Measurements from ENCODE around the gene C6orf120.

C6orf120 gene

DNA sequence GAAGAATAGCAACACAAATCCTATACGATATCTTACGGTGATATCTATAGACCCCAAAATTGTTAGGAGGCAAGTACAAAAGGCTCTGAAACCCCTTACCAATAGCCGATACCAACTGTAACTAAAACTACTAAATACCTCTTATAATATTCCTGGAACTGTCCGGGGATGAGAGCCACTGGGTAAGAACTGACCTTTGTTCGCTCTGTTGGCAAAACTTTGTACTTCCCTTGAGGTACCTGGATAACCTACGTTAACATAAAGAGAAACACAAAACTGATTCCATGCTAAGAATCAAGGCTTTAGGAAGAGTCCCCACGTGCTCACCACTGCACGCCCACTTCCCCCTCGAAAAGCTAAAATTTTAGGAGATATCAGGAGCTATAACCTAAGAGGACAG lies 12.7 kb downstream of the C6orf120 start:
- no peak for DNase-seq
- H3K27me3 ChIP-seq: no peaks in the 10 kb centered on the region
- peaks cover 3% of the 10 kb centered on the region; the same call in 1 of the 2 replicates for H3K4me1 ChIP-seq
- TF ChIP-seq CTCF (IDR thresholded peaks at IDR 0.05; ENCODE audit: low read depth, low read length): no peak
- peaks cover 49% of the 10 kb centered on the region for H3K36me3 ChIP-seq
- no peaks in the 10 kb centered on the region for H3K9me3 ChIP-seq
- no peak overlapping the region for H3K4me3 ChIP-seq (ENCODE audit: low read depth, low read length)

GRCh38 chr6:169719117-169719516 lies 17.2 kb downstream of the C6orf120 start:
- Histone ChIP-seq H3K36me3 (peaks cover 35% of the 10 kb centered on the region), H3K4me3 (ENCODE audit: low read depth, low read length) (no peak overlapping the region), H3K27me3 (no peaks in the 10 kb centered on the region), H3K4me1 (peaks cover 8% of the 10 kb centered on the region; the same call in 1 of the 2 replicates), H3K9me3 (no peaks in the 10 kb centered on the region)
- DNase-seq: no peak
- TF ChIP-seq CTCF (IDR thresholded peaks at IDR 0.05; ENCODE audit: low read depth, low read length): no peak

DNA sequence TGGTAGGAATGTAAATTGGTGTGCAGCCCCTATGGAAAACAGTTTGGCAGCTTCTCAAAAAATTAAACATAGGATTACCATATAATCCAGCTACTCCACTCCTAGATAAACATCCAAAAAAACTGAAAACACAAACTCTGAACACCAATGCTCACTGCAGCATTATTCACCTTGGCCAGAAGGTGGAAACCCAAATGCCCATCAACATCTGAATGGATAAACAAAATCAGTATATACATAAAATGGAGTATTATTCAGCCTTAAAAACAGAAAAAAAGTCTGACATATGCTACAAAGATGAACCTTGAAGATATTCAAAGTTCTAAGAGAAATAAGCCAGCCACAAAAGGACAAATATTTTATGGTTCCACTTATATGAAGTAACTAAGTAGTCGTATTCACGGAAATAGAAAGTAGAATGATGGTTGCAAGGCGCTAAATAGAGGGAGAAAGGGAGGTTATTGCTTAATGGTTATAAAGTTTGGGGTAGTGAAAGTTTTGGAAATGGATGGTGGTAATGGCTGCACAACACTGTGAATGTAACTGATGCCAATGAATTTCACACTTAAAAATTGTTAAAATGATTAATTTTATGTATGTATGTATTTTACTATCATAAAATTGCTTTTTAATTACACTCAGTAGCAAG lies 18.4 kb downstream of the C6orf120 start:
- Histone ChIP-seq H3K4me1 (peaks cover 8% of the 10 kb centered on the region; the same call in 1 of the 2 replicates), H3K36me3 (peaks cover 23% of the 10 kb centered on the region), H3K27me3 (no peaks in the 10 kb centered on the region), H3K4me3 (ENCODE audit: low read depth, low read length) (no peak overlapping the region), H3K9me3 (no peaks in the 10 kb centered on the region)
- TF ChIP-seq CTCF (IDR thresholded peaks at IDR 0.05; ENCODE audit: low read depth, low read length): peak; percentile 28
- DNase-seq: no peak

DNA sequence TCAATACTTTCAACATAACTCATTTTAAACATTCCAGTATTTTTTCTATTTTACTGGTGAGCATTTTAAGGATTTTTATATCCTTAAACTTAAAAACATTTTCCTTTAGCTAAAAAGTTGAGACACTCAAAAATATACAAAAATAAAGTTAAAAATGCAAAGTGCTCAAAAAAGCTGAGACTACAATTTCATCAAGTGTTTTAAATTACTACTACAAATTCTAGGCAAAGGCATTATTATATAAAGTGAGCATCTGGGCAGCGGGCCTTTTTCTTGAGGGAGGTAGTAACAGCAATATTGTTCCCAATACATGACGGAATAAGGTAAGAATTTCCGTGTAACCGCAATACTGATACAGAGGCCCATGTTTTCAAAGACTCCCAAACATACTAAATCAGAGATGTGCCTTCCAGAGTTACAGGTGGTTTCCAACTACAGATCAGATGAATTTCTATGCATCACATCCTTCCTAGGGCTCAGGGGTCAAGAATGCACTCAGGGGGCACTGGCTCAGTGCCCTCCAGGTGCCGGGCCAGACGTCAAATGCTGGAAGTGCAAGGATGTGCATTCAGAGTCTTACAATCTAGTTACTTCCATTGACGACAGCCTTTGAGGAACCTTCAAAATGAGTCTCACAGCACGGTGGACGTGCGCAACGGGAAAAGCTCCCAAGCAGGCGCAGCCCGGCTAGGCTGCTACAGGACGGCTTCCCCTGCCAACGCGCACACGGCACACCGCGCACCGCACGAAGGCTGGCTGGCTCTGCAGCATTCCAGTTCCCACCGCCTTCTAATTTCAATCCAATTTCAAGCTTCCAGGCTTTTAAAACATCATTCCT lies 20.7 kb downstream of the C6orf120 start:
- Histone ChIP-seq H3K4me3 (ENCODE audit: low read depth, low read length) (peak overlapping the region; percentile 84), H3K27me3 (no peaks in the 10 kb centered on the region), H3K4me1 (peaks cover 8% of the 10 kb centered on the region; the same call in 1 of the 2 replicates), H3K9me3 (no peaks in the 10 kb centered on the region), H3K36me3 (peaks cover under 1% of the 10 kb centered on the region; the same call in 1 of the 2 replicates)
- no peak for TF ChIP-seq CTCF (IDR thresholded peaks at IDR 0.05; ENCODE audit: low read depth, low read length)
- DNase-seq: peak; percentile 38

DNA sequence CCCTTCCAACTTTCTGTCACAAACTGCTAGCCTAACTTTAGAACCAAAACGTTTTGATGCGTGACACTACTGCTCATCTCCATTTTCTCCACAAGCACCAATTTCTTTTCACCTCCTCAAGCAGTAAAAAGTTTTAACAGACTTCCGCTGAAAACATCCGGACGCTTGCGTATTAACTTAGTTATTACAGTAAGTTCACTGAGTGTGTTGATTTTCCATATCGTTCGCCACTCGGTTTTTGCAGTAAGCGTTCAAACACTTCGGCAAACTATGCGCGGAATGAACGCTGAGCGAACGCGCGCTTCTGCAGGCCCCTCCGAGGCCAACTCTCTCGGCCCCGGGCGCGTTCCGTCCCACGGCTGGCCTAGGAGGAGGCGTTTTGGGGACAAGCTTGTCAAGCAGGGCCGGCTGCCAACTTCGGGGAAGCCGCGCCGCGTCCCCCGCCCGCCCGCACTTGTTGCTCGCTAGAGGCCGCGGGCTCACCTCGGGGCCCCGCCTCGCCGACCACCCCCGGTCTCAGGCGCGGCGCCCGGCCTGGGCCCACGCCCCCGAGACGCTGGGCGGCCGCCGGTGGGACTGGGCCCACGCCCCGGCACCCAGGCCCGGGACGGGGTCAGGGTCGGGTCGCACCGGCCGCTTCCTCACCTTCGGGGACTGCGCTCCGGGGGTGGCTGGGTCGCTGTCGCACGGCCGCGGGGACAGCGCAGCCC lies 21.4 kb downstream of the C6orf120 start:
- no peak for TF ChIP-seq CTCF (IDR thresholded peaks at IDR 0.05; ENCODE audit: low read depth, low read length)
- no peaks in the 10 kb centered on the region for H3K27me3 ChIP-seq
- H3K9me3 ChIP-seq: no peaks in the 10 kb centered on the region
- peak overlapping the region; percentile 84 for H3K4me3 ChIP-seq (ENCODE audit: low read depth, low read length)
- peaks cover 8% of the 10 kb centered on the region; the same call in 1 of the 2 replicates for H3K4me1 ChIP-seq
- peak; percentile 66 for DNase-seq
- H3K36me3 ChIP-seq: no peaks in the 10 kb centered on the region
